ENCODE data around the gene NCOA7.

DNA sequence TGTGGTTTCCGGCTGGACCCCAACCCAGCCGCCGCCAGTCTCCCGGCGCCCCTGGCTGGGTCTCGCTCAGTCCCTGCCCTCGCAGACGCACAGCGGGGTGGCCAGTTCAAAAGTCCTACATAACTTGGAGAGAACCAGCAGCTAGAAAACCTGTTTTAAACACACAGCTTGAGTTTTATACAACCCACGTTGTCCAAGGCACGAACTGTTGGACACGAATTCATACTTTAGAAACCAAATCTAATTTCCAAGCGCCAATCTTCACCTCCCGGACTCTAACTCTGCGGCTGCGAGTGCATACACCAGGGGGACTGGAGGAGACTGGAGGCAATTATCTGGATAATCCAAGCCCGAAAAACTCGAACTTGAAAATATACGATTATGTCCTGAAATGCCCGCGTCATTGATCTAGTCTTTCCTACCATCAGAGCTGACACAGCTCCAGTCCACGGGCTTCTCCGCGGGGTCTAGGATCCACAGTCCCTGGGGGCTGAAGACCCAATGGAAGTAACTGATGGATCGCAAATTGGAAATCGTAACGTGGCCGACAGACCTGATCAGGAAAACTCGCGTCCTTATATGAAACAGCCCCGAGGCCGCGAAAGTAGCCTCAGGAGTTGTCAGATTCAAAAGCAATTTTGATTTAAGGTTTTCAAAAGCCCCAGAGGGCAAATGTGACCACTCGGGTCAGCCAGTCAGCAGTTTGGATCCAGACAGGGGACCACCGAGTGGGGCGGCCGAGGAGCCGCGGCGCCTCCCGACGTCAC lies 42.2 kb upstream of the NCOA7 start:
- TF ChIP-seq, protein P1, sequence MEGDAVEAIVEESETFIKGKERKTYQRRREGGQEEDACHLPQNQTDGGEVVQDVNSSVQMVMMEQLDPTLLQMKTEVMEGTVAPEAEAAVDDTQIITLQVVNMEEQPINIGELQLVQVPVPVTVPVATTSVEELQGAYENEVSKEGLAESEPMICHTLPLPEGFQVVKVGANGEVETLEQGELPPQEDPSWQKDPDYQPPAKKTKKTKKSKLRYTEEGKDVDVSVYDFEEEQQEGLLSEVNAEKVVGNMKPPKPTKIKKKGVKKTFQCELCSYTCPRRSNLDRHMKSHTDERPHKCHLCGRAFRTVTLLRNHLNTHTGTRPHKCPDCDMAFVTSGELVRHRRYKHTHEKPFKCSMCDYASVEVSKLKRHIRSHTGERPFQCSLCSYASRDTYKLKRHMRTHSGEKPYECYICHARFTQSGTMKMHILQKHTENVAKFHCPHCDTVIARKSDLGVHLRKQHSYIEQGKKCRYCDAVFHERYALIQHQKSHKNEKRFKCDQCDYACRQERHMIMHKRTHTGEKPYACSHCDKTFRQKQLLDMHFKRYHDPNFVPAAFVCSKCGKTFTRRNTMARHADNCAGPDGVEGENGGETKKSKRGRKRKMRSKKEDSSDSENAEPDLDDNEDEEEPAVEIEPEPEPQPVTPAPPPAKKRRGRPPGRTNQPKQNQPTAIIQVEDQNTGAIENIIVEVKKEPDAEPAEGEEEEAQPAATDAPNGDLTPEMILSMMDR (conservative IDR thresholded peaks at IDR 0.05) = no peak
- TF ChIP-seq EZH2 (IDR thresholded peaks at IDR 0.05; ENCODE audit: low read depth) = no peak; the same call in 1 of the 2 replicates

Measured in PC-9 (cell line).